GM12878 (cell line): ENCODE measurements around the gene CCR1. TPM values are rescaled to one million over a fixed set of nuclear protein-coding genes. Genes with fewer than 3 reads are reported as not detected.
A peak's percentile ranks its signal among the peaks of the same experiment; 100 is the strongest.

Source experiments
- ATAC-seq: fragments of 200-7000 bp; cut with Tn5 transposase; 3 replicates; pipeline ENCODE4 v1.9.1; 2020; ENCODE audit warnings: mild to moderate bottlenecking, moderate library complexity
- BruUV-seq: library from RNA; stranded (reverse); fragments of 400-500 nt; replicated peaks from 2 replicates; lab custom pipeline; 2021; lab: Mats Ljungman, UMichigan
- CTCF ChIA-PET: fragments of 300-600 bp; sonication (Branson Sonifier 250); formaldehyde crosslinking; extraction: SDS; loops from one replicate; lab custom pipeline; 2021; ENCODE audit warnings: inconsistent platforms; lab: Yijun Ruan, JAX
- POLR2A ChIA-PET: fragments of 350-600 bp; formaldehyde crosslinking; extraction: SDS; loops from one replicate; lab custom pipeline; 2021; ENCODE audit warnings: inconsistent platforms; lab: Charles Lee
- RAD21 ChIA-PET: fragments of 300-600 bp; sonication (Branson Sonifier 250); formaldehyde crosslinking; loops from one replicate; lab custom pipeline; 2023; ENCODE audit warnings: antibody characterized with exemption; ENCODE audit not compliant: unreplicated experiment; lab: Charles Lee
- SMC1A ChIA-PET: fragments of 300-600 bp; sonication (Branson Sonifier 250); formaldehyde crosslinking; loops from one replicate; lab custom pipeline; 2023; ENCODE audit not compliant: unreplicated experiment, uncharacterized antibody; lab: Charles Lee
- DNase-seq: peaks from one replicate; pipeline ENCODE4 v3.0.0-alpha.2; 2011; ENCODE audit warnings: low read depth, low spot score
- FAIRE-seq: peaks from 3 replicates; lab custom pipeline; 2011; peaks lifted over from hg19 to GRCh38; lab: Jason Lieb, UNC
- H2AFZ ChIP-seq: 2 replicates; pipeline ENCODE4 v1.6.0; 2011; ENCODE audit warnings: low read depth, low read length, control low read depth; ENCODE audit not compliant: control insufficient read depth
- H3K27ac ChIP-seq: 2 replicates; pipeline ENCODE4 v1.5.1; 2011; ENCODE audit warnings: control low read depth; ENCODE audit not compliant: control insufficient read depth, insufficient read depth
- H3K27me3 ChIP-seq, 2 experiments: replicated peaks in 1 of 2; 2 replicates each; pipeline versions ENCODE4 v1.6.0 to v1.6.1; 2011; ENCODE audit warnings: low read length in 1 of 2; ENCODE audit not compliant: control insufficient read depth in 2 of 2, insufficient read depth in 2 of 2
- H3K36me3 ChIP-seq, 2 experiments: 2 replicates each; pipeline ENCODE4 v1.5.1; 2011; ENCODE audit warnings: low read length in 1 of 2; ENCODE audit not compliant: control insufficient read depth in 2 of 2, insufficient read depth in 2 of 2
- H3K4me1 ChIP-seq: 2 replicates; pipeline ENCODE4 v1.6.1; 2011; ENCODE audit warnings: mild to moderate bottlenecking, low read length, moderate library complexity, mixed read lengths; ENCODE audit not compliant: control insufficient read depth, insufficient read depth
- H3K4me2 ChIP-seq: 2 replicates; pipeline ENCODE4 v1.6.0; 2011; ENCODE audit warnings: control low read depth; ENCODE audit not compliant: control insufficient read depth, insufficient read depth
- H3K4me3 ChIP-seq: fragments of 200-600 bp; sonication (generic); 2 replicates; pipeline ENCODE4 v1.5.1; 2016
- H3K79me2 ChIP-seq: 2 replicates; pipeline ENCODE4 v1.6.0; 2011; ENCODE audit warnings: low read length; ENCODE audit not compliant: control insufficient read depth, insufficient read depth
- H3K9ac ChIP-seq: 2 replicates; pipeline ENCODE4 v1.8.0; 2011; ENCODE audit warnings: low read length, control low read depth, mixed read lengths; ENCODE audit not compliant: control insufficient read depth, insufficient read depth
- H3K9me3 ChIP-seq: replicated peaks from 3 replicates; pipeline ENCODE4 v1.5.1; 2011; ENCODE audit warnings: mild to moderate bottlenecking, low read length; ENCODE audit not compliant: control insufficient read depth, insufficient read depth
- H4K20me1 ChIP-seq: 2 replicates; pipeline ENCODE4 v1.6.0; 2011; ENCODE audit not compliant: control insufficient read depth, insufficient read depth
- CREB1 ChIP-seq: IDR thresholded peaks from 2 replicates; pipeline ENCODE4 v1.6.1; 2012; ENCODE audit warnings: low read depth, mild to moderate bottlenecking, inconsistent platforms
- IKZF1 ChIP-seq: fragments of 450-650 bp; conservative IDR thresholded peaks from 2 replicates; pipeline ENCODE4 v1.6.1; 2017; ENCODE audit warnings: antibody characterized with exemption, mild to moderate bottlenecking
- IKZF2 ChIP-seq, 2 experiments: fragments of 450-650 bp; IDR thresholded peaks; 2 replicates each; pipeline ENCODE4 v1.6.1; 2017; ENCODE audit warnings: mild to moderate bottlenecking in 2 of 2, moderate library complexity in 2 of 2
- JUNB ChIP-seq: IDR thresholded peaks from 2 replicates; pipeline ENCODE4 v1.6.1; 2016; ENCODE audit warnings: antibody characterized with exemption, mild to moderate bottlenecking
- JUND ChIP-seq: IDR thresholded peaks from 2 replicates; pipeline ENCODE4 v1.6.1; 2012; ENCODE audit warnings: low read depth, mild to moderate bottlenecking, low read length, improper control_type of control experiment, moderate library complexity
- MTA3 ChIP-seq: IDR thresholded peaks from 2 replicates; pipeline ENCODE4 v1.6.1; 2012; ENCODE audit warnings: low read length, inconsistent platforms, borderline replicate concordance
- MYC ChIP-seq: IDR thresholded peaks from 2 replicates; pipeline ENCODE4 v1.6.1; 2011; ENCODE audit warnings: mild to moderate bottlenecking, low read length, moderate library complexity, inconsistent platforms; ENCODE audit not compliant: insufficient read depth, insufficient replicate concordance, insufficient read length, severe bottlenecking
- RB1 ChIP-seq: fragments of 450-650 bp; formaldehyde crosslinking; IDR thresholded peaks from 2 replicates; pipeline ENCODE4 v1.6.1; 2017; ENCODE audit warnings: mild to moderate bottlenecking, borderline replicate concordance
- RCOR1 ChIP-seq: conservative IDR thresholded peaks from 2 replicates; pipeline ENCODE4 v1.6.1; 2012; ENCODE audit warnings: low read depth, low read length, improper control_type of control experiment
- SREBF1 ChIP-seq: IDR thresholded peaks from 2 replicates; pipeline ENCODE4 v1.6.1; 2012; ENCODE audit warnings: mild to moderate bottlenecking, low read length
- TAF1 ChIP-seq: IDR thresholded peaks from 2 replicates; pipeline ENCODE4 v1.6.1; 2011; ENCODE audit warnings: mild to moderate bottlenecking, low read depth, low read length, borderline replicate concordance
- WGBS: methylation state at CpG from one replicate; pipeline ENCODE4 v1.1.6; 2016; ENCODE audit warnings: low lambda C conversion rate; ENCODE audit not compliant: insufficient replicate concordance, insufficient coverage; ENCODE audit errors: missing lambda C conversion rate; 5-methylcytosine and 5-hydroxymethylcytosine counted together
- in situ Hi-C: fragments of 300-500 bp; cut with MboI; formaldehyde crosslinking; loops from 9 replicates; pipeline ENCODE4 v1.14.3; 2018; ENCODE audit warnings: mixed read lengths
- intact Hi-C: fragments of 100-400 bp; cut with micrococcal nuclease; formaldehyde crosslinking; loops from one replicate; pipeline ENCODE4 v1.14.2; 2022; ENCODE audit not compliant: unreplicated experiment
- polyA plus RNA-seq, 11 experiments: library from polyadenylated mRNA; depleted of rRNA in 4 of 11; unstranded in 6 of 11; stranded (reverse) in 5 of 11; fragments of >200 nt; fragmentation: Nextera tagmentation in 4 of 11; fragmentation: Illumina TruSeq in 1 of 11; extraction: Ambion mirVana in 4 of 11; extraction: Trizol in 1 of 11; gene quantifications; 1 replicate in 1 of 11; 2 replicates in 10 of 11; pipeline versions ENCODE4 v1.2.1 to v1.2.3, GENCODE V29; 2011 to 2016; ENCODE audit warnings: inconsistent platforms in 2 of 11, missing spikeins in 2 of 11, low read depth in 1 of 11
- total RNA-seq, 4 experiments: library from RNA; depleted of rRNA in 3 of 4; stranded (reverse); fragments of >200 nt in 3 of 4; fragmentation: Illumina TruSeq in 1 of 4; extraction: Trizol in 1 of 4; gene quantifications; 2 replicates each; pipeline versions ENCODE4 v1.2.1 to v1.2.3, GENCODE V29; 2013 to 2021
- TF ChIP-seq, protein P1 (sequence below): fragments of 150-350 bp; IDR thresholded peaks from 2 replicates; pipeline ENCODE4 v1.6.1; 2014; ENCODE audit warnings: mild to moderate bottlenecking, low read depth, low read length
- TF ChIP-seq, protein P2 (sequence below): fragments of 450-650 bp; formaldehyde crosslinking; IDR thresholded peaks from 2 replicates; pipeline ENCODE4 v1.5.0; 2022; ENCODE audit warnings: mild to moderate bottlenecking, missing genetic modification characterization

CCR1 gene
- total and polyA plus RNA-seq, 10 of the 15 experiments (the other 5 are each of a cell fraction or from before 2014, with no cell fraction given) = 2.3 to 11.0 (median 7.8) TPM

DNA sequence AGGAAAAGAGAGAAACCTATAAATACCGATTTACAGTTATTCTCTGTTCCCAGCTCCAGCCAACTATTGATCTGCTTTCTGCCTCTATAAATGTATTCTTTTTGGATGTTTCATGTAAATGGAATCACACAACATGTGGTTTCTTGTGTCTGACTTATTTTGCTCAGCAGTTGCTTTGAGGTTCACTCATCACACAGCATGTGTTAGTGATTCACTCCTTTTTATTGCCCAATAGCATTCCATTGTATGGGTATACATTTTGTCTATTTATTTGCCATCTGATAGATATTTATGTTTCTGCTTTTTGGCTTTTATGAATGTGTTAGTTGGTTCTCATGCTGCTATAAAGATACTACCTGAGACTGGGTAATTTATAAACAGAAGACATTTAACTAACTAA, 23.6 kb downstream of the CCR1 start (continued):
- TF ChIP-seq RB1 = no peak
- no peak for TF ChIP-seq TAF1
- TF ChIP-seq, protein P1, sequence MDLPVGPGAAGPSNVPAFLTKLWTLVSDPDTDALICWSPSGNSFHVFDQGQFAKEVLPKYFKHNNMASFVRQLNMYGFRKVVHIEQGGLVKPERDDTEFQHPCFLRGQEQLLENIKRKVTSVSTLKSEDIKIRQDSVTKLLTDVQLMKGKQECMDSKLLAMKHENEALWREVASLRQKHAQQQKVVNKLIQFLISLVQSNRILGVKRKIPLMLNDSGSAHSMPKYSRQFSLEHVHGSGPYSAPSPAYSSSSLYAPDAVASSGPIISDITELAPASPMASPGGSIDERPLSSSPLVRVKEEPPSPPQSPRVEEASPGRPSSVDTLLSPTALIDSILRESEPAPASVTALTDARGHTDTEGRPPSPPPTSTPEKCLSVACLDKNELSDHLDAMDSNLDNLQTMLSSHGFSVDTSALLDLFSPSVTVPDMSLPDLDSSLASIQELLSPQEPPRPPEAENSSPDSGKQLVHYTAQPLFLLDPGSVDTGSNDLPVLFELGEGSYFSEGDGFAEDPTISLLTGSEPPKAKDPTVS = no peak
- TF ChIP-seq IKZF2 (IDR thresholded peaks at IDR 0.05) = no peak
- TF ChIP-seq RCOR1 = no peak
- no peak for TF ChIP-seq MYC

DNA sequence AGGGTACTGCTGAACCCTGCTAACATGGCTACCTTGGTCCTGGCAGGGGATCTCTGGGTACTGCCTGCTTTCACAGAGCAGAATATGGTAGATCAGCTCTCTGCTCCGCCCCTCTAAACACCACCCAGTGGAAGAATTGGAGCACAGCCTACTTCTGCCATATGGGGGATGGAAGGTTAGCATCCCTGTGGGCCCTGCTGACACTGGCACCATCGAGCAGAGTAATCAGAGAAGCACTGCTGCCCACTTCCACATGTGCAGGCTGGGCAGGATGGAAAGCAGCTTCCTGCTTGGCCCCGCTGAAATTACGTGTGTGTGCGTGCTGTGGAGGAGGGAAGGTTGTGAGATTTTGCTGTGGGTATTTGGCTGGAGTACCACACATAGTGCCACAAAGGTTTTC, 24.8 kb downstream of the CCR1 start:
- ATAC-seq (peak; percentile 8; the same call in 1 of the 3 replicates), DNase-seq (no peak), FAIRE-seq (no peak)
- 42% methylated on average over 5 of the region's 5 CpGs for WGBS
- H3K79me2 ChIP-seq = no peaks in the 10 kb centered on the region
- no peak overlapping the region for H3K27ac ChIP-seq
- no peak overlapping the region for H2AFZ ChIP-seq
- no peak overlapping the region for H3K9ac ChIP-seq
- CTCF ChIA-PET = interaction anchor here (1.8 kb wide), 1 partner anchor 27 kb away, joined by 4 read pairs; no protein-coding TSS in a partner anchor
- SMC1A ChIA-PET = no interaction called here
- no peaks in the 10 kb centered on the region for H3K36me3 ChIP-seq
- RAD21 ChIA-PET = no interaction called here
- no peaks in the 10 kb centered on the region for H3K27me3 ChIP-seq
- peaks cover 5% of the 10 kb centered on the region; the same call in 2 of the 3 replicates for H3K9me3 ChIP-seq
- H3K4me1 ChIP-seq = peaks cover 26% of the 10 kb centered on the region
- no peak overlapping the region for H3K4me3 ChIP-seq
- TF ChIP-seq MTA3 (no peak), JUNB (no peak), IKZF1 (no peak), CREB1 (no peak), SREBF1 (no peak), JUND (no peak), RB1 (no peak)
- TF ChIP-seq, protein P2, sequence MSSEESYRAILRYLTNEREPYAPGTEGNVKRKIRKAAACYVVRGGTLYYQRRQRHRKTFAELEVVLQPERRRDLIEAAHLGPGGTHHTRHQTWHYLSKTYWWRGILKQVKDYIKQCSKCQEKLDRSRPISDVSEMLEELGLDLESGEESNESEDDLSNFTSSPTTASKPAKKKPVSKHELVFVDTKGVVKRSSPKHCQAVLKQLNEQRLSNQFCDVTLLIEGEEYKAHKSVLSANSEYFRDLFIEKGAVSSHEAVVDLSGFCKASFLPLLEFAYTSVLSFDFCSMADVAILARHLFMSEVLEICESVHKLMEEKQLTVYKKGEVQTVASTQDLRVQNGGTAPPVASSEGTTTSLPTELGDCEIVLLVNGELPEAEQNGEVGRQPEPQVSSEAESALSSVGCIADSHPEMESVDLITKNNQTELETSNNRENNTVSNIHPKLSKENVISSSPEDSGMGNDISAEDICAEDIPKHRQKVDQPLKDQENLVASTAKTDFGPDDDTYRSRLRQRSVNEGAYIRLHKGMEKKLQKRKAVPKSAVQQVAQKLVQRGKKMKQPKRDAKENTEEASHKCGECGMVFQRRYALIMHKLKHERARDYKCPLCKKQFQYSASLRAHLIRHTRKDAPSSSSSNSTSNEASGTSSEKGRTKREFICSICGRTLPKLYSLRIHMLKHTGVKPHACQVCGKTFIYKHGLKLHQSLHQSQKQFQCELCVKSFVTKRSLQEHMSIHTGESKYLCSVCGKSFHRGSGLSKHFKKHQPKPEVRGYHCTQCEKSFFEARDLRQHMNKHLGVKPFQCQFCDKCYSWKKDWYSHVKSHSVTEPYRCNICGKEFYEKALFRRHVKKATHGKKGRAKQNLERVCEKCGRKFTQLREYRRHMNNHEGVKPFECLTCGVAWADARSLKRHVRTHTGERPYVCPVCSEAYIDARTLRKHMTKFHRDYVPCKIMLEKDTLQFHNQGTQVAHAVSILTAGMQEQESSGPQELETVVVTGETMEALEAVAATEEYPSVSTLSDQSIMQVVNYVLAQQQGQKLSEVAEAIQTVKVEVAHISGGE = no peak
- intact Hi-C loops (no loop called here), in situ Hi-C loops (no loop called here)
- H4K20me1 ChIP-seq = no peaks in the 10 kb centered on the region
- no peak overlapping the region for H3K4me2 ChIP-seq
- POLR2A ChIA-PET = no interaction called here
- no TSS peak for BruUV-seq
